Stimulated activated naive CD4-positive, alpha-beta T cell (primary cell): ENCODE data around the gene MLLT3.

Experiments
- DNase-seq, 6 experiments: peaks; one replicate each; lab custom pipeline; 2025; lab: John Stamatoyannopoulos, UW

The MLLT3 gene

DNA sequence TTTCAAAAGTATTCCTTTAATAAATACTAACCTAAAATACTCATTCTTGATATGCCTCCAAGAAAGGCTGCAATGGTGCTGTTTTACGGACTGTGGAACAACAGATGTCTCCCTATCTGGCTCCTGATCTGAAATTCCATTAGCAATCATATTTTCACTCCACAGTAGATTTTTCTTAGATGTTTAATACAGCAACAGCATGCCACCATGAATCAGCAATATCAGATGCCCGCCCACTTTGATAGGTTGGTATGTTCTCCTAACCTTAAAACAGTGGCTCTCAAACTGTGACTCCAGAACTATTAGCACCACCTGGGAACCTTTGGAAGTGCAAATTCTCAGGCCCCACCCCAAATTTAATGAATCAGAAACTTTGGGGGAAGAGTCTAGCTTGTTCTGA lies 110.2 kb downstream of the MLLT3 start:
- DNase-seq, result no peak

DNA sequence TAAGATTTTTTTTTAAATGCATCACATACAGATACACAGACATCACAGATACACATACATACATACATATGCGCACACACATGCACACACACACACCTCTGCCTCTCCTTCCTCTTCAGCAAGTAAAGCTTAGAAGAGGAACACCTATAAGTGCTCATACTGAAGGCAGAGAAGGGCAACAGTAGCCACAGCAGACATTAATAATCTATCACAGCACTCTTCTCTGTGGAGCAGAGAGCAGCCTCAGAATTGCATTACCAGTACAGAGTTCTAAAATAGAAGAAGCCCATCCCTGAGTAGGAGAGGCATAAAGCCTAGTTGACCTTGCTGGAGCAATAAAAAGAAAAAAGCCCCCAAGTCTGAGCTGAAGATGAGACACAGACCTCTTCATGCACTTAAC lies 110.6 kb downstream of the MLLT3 start:
- DNase-seq, result no peak

DNA sequence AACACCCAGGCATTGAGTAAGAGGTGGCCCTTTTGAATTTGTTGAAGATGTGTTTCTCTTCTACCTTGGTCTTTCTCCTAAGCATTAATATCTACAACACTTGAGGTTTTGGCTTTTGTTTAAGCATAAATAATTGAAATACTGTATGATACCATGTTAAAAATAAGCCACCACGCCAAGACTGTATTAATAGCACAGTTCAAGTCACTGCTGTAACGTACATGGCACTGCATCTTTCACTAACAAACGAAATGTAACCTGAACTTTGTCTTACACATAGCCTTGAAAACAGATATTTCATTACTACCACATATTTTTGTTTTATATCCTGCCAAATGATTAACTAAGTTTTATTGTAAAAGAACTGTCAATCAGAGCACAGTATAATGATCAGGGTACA lies 112.8 kb downstream of the MLLT3 start:
- DNase-seq, result no peak

DNA sequence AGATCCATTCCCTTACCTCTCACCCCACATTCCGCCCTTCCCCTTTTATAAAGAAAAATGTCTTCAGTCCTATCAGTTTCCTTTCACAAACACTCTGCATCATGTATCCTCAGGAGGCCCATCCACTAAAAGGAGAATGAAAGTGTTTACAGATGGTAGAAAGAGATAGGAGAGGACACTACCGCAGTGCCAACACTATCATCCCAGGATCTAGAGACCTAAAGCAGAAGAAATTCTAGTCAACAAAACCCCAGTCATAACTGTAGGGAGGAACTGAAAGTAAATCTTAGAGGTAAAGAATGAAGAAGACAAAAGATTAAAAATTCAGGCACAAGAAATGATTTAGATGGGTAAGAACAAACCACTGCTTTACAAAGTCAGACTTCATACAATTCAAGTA lies 114.1 kb downstream of the MLLT3 start:
- DNase-seq, result peak in 1 of 6 experiments; percentile 8

DNA sequence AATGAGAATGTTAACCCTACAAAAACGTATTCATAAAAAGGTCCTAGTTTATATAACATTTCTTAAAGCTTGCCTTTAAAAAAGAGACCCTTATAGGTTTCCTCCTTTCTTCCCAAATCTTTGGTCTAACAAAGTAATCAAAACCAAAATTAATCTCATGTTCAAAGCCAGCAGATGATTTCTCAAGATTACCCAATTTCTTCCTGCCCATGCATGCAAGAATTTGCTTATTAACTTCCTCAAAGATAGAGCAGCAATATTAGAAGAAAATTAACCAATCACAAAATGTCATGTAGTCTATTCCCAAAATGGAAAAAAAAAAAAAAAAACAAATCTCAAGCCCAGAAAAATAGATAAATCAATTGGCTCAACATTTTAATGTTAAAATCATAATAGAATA lies 114.9 kb downstream of the MLLT3 start:
- no peak for DNase-seq

DNA sequence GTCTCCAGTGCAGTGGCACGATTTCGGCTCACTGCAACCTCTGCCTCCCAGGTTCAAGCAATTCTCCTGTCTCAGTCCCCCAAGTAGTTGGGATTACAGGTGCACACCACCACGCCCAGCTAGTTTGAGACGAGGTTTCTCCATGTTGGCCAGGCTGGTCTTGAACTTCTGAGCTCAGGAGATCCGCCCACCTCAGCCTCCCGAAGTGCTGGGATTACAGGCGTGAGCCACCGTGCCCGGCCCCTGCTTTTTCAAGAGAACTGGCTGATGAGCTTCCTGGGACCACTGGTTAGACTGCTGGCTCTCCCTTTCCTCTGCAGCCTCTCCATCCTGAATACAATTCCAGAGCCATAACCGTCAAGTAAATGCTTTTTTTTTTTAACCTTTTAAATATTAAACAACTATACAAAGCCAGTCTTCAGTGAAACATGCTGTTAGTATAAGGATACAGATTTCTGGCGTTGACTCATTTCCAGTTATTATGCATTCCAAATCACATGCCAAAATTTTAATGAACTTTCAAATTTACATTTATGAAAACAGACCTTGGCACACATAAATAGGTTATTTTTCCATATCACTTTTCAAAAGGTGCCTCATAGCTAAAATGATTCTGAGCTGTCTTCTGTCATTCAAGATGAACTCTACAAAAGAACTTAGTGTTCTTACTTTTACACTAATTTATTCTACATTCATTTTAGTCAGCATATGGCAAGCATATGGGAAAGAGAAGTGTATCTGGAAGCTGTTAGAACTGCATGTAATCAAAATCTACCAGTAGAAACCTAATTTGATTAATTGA lies 116.0 kb downstream of the MLLT3 start:
- no peak for DNase-seq

DNA sequence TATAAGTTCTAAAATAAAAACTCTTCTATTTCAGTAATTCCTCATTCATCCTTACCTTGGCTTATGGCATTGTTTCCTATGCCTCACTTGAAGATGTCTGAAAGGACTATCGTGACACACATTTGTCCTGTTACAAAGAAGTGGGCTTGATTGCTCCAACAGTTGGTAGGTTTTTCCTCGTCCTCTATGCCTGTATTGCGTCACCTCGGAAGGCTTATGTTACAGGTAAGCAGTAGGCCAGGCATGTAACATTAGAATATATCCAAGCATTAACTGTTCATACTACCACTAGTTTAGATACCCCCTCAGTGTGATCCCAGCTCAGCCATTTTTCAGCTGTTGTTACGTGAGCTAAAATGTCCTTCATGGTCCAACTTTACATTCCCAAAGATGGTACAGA lies 116.7 kb downstream of the MLLT3 start:
- DNase-seq, result no peak

DNA sequence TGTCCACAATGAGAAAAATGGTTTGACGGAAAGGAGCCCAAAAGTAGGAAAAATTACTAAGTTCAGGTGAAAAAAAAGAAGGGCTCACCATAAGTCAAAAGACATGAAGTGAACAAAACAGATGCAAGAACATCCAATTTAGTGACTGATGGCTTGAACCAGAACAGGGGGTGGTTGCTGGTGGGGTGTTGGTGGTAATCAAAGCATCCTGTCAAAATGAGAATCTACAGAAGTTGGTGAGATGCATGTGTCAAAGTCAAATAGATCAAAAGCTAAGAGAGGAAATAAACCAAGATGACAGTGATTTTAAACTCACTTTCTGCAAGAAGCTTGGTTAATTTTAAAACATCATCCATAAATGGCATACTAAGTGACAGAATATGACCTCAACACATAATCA lies 117.4 kb downstream of the MLLT3 start:
- peak in 5 of 6 experiments; percentile 11 to 75 (median 74) for DNase-seq

DNA sequence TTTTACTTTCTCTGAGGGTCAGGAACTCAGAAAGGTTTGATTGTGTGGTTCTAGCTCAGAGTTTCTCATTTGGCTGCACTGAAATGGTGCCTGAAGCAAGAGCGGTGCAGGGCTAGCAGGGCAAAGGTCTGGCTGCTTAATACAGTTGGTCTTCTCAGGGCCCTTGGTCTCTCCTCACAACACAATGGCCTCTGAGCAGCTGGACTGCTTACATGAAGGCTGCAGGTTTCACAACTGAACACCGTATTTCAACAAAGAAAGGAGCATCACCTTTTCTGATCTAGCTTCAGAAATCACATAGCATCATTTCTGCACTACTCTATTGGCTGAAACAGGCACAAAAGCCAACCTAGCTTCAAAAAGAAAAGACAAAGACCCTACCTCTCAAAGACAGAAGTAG lies 122.2 kb downstream of the MLLT3 start:
- no peak for DNase-seq

DNA sequence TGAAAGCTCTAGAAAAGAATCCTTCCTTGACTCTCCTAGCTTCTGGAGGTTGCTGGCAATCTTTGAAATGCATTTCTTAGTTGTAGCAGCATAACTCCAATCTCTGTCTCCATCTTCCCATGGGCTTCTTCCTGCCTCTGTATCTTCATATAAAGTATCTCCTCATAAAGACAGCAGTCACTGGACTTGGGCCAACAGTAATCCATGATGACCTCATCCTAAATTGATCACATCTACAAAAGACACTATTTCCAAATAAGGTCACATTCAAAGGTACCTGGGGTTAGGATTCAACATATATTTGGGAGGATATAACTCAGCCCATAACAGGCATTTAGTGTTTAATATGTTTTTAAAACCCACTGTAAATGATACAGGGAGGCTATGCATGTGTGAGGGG lies 123.3 kb downstream of the MLLT3 start:
- no peak for DNase-seq

DNA sequence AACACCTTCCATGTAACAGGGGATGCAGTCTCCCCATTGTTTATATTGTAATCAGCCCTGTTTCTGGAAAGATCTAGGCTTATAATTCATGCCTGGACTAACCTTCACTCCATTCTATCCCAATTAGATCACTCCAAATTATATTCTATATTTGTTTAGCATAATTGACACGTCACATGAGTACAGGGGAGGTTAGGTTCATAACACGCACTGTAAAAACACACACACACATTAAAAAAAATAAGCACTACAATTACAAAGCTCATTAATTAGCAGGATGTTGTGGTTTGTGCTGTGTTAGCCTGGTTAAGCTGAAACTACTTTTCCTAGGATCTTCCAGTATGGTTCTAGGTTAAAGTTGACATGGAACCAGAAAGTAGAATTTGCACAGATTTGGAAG lies 126.0 kb downstream of the MLLT3 start:
- DNase-seq, result no peak

DNA sequence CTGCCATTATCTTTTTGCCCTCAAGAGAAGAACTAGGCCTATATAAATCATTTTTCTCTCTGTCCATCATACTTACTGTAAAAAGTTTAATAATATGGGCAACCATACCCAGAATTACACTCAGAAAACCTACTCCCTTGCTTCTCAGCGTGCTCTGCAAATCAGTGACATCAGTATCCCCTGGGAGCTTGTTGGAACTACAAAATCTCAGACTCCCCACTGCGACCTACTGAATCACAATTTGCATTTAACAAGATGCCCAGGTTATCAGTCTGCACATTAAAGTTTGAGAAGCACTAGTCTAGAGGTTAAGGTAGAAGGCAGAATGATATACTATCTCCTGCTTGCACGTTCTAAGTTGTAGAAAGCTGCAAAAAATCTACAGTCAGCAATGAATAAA lies 127.2 kb downstream of the MLLT3 start:
- DNase-seq, result no peak

DNA sequence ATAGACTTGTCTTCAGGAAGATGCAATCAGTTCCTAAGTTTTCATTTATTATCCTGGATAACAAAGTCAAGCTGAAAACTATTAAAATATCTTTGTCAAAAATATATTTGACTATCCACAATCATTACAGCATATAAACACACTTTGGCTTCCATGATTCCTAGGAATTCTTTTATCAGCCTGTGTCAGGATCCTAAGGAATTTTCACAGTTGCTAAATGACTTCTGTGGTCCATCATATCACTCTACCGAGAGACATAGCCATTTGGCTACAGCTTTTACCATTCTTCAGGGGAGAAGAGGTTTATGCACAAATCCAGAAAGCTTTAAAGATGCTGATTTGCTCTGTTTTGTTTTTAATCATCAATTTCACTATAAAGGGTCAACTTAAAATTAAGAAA lies 128.3 kb downstream of the MLLT3 start:
- DNase-seq, result no peak

DNA sequence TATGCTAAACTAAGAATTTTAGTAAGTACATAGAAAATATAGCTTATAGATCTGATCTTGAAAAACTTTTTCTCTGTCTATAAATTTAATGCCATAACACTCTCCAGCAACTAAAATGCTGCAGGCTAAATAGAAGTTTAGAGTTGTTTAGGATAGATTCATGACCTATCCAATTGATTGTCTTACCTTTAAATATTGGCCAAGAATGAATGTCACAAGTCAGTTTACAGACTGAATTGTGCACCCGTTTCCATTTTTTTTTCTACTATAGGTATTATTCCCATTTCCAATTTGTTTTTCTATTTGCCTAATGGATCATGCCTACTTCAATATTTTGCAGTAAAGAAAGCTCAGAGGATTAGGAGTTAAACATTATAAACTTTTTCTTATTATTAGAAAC lies 129.5 kb downstream of the MLLT3 start:
- no peak for DNase-seq

DNA sequence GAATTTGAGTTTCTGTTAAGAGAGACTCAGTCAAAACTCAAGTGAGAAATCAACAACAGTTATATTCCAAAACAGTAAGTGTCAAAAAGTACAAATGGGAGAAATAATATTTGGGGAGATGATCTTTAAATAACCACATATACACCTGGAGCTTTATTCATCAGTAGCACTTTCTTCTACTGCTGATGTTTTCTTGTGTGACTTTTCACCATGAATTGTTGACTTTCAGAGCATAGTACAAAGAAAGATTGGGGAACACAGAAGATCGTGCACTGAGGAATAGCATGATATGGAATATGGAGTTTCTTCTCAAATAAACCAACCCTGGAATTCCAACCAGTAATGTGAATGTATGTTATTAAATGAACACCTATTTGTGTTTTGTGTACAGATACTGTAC lies 130.7 kb downstream of the MLLT3 start:
- no peak for DNase-seq

DNA sequence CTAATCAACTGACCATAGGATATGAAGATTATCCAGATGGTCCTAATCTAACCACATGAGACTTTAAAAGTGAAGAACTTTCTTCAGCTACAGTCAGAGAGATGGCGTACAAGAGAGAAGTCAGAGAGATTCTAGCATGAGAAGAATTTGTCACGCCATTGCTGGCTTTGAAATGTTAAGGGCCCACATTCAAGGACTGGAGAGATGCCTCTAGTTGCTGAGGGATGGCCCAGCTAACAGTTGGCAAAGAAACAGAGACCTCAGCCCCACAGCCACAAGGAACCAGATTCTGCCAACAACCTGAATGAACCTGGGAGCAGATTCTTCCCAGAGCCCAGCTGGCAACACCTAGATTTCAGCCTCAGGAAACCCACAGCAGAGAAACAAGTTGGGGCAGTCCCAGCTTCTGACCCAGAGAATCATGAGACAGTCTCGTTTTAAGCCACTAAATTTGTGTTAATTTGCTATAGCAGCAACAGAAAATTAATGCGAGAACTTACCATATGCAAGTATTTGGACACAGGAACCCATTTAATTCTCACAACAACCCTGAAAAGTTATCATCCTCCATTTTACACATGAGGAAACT lies 132.0 kb downstream of the MLLT3 start:
- no peak for DNase-seq

DNA sequence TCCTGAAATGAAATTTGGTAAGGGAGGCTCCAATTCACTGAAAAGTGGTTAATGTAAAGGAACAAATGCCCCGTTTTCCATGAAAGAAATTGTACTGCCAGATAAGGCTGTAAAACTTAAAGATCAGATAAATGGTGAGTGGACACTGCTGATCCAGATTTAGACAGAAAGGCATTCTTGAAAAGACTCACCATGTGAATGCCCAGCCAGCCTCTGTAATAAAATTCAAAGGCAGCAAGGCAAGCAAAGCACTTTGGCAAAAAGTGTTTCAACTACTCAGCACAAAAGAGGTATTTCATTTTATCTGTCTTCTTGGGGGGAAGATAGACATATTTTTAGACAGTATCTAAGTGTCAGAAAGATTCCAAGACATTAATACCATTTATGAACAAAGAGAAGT lies 133.6 kb downstream of the MLLT3 start:
- no peak for DNase-seq

DNA sequence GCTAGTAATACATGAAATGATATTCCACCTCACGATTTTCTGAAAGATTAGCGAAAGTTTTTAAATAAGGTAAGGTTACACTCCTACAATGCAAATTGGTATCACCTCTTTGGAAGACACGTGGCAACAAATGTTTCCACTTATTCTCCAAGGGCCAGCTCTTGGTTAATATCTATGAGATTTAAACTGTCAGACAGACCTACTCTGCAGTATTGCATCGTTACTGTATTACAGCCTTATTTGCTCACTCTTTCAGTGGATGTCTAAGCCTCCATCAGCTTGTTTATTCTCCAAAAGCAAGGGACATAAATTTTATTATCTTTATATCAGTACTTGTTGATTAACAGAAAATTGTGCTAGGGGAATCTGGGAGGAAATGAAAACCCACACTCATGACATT lies 135.7 kb downstream of the MLLT3 start:
- no peak for DNase-seq

DNA sequence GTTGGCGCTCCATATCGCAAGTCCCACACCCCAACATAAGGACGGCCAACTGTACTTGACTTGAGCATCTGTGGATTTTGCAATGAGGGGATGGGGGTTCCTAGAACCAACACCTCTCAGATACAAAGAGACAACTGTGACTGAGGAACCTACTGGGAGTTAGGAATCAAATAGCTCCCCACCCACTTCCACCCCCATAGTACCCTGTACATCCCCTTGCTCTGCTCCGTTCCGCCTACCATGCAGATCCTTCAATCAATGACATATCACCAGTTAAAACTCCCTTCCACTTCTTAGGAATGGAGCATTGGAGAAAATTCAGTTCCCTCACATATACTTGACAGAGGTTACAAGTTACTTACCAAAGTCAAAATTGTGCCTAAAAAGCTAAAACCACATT lies 140.9 kb downstream of the MLLT3 start:
- no peak for DNase-seq

DNA sequence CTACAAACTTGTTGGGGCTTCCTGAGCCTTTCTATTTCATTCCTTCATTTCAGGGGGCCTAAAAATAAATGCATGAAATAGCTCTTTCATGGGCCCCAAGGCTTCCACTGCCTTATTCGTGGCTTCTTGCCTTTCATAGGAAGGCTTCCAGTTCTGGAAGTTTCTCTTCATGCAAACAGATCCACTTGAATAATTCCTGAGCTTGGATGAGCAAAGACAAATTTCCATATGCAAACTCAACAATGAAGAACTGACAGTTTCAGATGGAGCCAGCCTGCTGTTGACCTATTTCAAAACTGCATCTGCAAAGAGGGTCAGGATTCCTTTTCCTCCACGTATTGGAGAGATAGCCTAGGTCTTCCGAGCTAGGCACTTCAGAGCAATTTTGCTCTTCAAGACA lies 142.1 kb downstream of the MLLT3 start:
- DNase-seq, result no peak

DNA sequence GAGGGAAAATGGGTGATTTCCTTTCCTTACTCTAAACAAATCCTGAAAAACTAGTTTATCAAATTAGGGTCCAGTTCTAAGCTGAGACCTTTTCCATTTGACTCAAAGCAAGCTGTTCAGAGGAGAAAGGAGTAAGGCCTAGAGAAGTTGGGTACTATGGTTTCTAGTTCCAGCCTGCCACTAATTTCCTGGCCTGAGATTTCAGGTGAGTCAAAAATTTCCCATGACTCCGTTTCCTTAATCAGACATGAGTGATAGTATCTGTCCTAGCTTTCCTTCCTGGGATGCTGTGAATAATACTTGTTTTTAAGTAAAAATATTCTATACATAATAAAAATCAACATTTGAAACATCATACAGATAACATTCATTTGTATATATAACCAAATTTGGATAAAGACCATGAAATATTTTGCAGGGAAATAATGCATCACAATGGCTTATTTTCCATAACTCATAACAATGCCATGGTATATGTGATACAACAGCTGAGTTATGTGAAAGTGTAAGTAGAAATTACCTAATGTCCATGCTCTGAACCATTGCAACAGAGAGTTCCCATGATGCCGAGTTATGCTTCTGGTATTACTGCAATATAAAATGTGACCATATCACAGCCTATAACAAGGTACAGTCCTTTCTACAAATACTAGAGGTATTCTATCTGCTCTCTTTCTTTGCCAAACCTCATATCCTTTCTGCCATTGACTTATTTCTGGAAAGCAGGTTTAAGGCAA lies 142.7 kb downstream of the MLLT3 start:
- no peak for DNase-seq

DNA sequence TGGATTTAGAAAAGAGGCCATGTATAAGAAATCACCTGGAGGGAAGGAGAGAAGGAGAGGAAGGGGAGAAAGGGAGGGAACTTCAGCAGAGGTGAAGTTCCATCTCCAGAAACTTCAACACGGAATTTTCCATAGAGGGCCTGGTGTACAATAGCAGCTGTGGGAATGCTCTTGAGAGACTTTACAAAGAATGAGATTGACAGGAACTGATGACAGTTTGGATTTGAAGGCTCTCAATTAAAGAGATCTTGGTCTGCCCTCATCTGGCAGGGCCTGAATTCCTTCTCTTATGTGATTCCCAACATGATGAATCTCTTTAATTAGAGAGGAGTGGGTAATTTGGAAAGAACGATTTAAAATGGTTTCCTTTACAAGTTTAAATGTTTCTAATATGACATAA lies 143.5 kb downstream of the MLLT3 start:
- no peak for DNase-seq

DNA sequence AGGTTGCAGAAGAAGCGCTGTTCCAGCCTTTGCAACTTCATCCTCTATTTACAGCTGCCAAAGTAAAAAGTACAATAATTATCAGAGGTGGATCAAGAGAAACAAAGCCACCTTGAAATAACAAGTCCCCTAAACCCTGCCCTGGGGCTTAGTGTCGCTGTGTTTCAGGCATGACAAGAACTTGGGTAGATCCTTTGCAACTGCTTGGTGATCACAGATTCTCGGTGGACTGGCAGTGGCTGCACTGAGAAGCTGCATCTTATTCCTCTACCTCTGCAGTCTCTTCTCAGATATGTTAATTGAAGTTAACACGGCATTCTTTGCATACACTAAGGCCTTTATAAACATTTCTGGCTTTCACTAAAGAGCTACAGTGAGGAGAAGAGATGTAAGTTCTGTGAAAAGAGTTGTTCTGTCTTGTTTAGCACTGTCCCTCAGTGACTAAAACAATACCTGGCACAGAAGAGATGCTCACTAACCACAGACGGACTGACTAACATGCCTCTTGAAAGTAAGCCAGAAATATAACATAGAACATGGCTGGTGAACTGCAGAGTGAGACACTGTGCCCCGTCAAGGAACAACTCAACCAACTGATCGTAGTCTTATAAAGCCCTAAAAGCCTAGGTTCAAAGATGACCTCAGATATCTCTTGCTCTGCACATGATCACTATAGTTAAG lies 144.2 kb downstream of the MLLT3 start:
- no peak for DNase-seq
